ENCODE data around the gene SERPINA4. TPM values are rescaled to one million over a fixed set of nuclear protein-coding genes. Genes with fewer than 3 reads are reported as not detected.

Gene SERPINA4
- polyA plus RNA-seq, 3 donors = 0.70 to 1.5 (median 1.5) TPM

Other genes with a start within 250 kb of the SERPINA4 start
- 1 to 10 TPM; 4.4 to 7.3 (median 7.1) TPM for gene SERPINA6, start 238.1 kb upstream of the SERPINA4 start, polyA plus RNA-seq (ENCODE audit: insufficient read length in 3 of 3)
- gene SERPINA2, start 194.7 kb upstream of the SERPINA4 start, polyA plus RNA-seq (ENCODE audit: insufficient read length in 3 of 3) = not detected
- gene SERPINA1, start 172.8 kb upstream of the SERPINA4 start, polyA plus RNA-seq (ENCODE audit: insufficient read length in 3 of 3) = 10 to 100 TPM; 91.5 to 94.4 (median 91.7) TPM
- gene SERPINA11, start 108.6 kb upstream of the SERPINA4 start, polyA plus RNA-seq (ENCODE audit: insufficient read length in 3 of 3) = not detected
- gene SERPINA9, start 85.2 kb upstream of the SERPINA4 start, polyA plus RNA-seq (ENCODE audit: insufficient read length in 3 of 3) = not detected
- gene SERPINA12, start 52.0 kb upstream of the SERPINA4 start, polyA plus RNA-seq (ENCODE audit: insufficient read length in 3 of 3) = under 1 TPM; 0.30 to 0.42 (median 0.33) TPM
- gene SERPINA5, start 20.0 kb downstream of the SERPINA4 start, polyA plus RNA-seq (ENCODE audit: insufficient read length in 3 of 3) = 10 to 100 TPM; 10.1 to 12.9 (median 10.2) TPM
- gene SERPINA3, start 50.9 kb downstream of the SERPINA4 start, polyA plus RNA-seq (ENCODE audit: insufficient read length in 3 of 3) = under 1 TPM; 0.25 to 0.45 (median 0.29) TPM
- not detected for gene GSC, start 208.7 kb downstream of the SERPINA4 start, polyA plus RNA-seq (ENCODE audit: insufficient read length in 3 of 3)